ENCODE results near the gene NBEA. TPM values are rescaled to one million over a fixed set of nuclear protein-coding genes. Genes with fewer than 3 reads are reported as not detected.

NBEA gene
- total RNA-seq, 1 experiment from 2014 or later = 0.54 TPM

DNA sequence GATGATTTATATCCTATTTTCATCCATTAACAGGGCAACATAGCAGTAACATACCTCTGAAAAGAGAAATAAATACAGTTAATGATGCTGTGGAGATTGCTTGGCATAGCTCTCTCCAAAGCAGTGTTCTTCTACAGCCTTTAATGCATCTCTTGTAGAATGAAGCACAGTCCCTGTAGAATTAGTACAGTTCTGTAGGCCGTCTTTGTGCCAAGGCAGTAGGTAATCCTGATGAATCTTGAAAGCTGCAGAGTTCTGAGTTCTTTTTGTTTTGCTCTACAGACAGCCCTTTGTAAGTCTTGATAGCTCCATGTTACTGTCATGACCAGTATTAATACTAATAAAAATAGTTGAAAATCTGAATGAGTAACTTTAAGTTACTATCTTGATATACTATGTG lies 350.3 kb downstream of the NBEA start:
- no peak for DNase-seq
- intact Hi-C loops (cut with micrococcal nuclease; ENCODE audit: unreplicated experiment) = no loop called here
- Histone ChIP-seq H3K36me3 (ENCODE audit: control insufficient read depth, insufficient read depth, low read length) (no peaks in the 10 kb centered on the region), H3K4me3 (ENCODE audit: low read depth, low read length) (no peak overlapping the region), H3K4me1 (no peaks in the 10 kb centered on the region), H3K27me3 (replicated peaks; ENCODE audit: control insufficient read depth, insufficient read depth, low read length) (no peaks in the 10 kb centered on the region), H3K9me3 (no peaks in the 10 kb centered on the region)
- BruUV-seq (replicated peaks) = no TSS peak
- Mint-ChIP-seq H3K9me3 (ENCODE audit: unreplicated experiment) (no peaks in the 10 kb centered on the region), H3K27me3 (ENCODE audit: insufficient read depth, unreplicated experiment) (no peaks in the 10 kb centered on the region), H3K4me1 (ENCODE audit: low read depth, unreplicated experiment) (no peaks in the 10 kb centered on the region), H3K36me3 (ENCODE audit: insufficient read depth, unreplicated experiment) (no peaks in the 10 kb centered on the region), H3K27ac (ENCODE audit: unreplicated experiment) (no peak overlapping the region), H3K4me3 (ENCODE audit: unreplicated experiment) (no peak overlapping the region)
- ChIA-PET POLR2A (no interaction called here), CTCF (no interaction called here)
- TF ChIP-seq, protein P1, sequence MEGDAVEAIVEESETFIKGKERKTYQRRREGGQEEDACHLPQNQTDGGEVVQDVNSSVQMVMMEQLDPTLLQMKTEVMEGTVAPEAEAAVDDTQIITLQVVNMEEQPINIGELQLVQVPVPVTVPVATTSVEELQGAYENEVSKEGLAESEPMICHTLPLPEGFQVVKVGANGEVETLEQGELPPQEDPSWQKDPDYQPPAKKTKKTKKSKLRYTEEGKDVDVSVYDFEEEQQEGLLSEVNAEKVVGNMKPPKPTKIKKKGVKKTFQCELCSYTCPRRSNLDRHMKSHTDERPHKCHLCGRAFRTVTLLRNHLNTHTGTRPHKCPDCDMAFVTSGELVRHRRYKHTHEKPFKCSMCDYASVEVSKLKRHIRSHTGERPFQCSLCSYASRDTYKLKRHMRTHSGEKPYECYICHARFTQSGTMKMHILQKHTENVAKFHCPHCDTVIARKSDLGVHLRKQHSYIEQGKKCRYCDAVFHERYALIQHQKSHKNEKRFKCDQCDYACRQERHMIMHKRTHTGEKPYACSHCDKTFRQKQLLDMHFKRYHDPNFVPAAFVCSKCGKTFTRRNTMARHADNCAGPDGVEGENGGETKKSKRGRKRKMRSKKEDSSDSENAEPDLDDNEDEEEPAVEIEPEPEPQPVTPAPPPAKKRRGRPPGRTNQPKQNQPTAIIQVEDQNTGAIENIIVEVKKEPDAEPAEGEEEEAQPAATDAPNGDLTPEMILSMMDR (IDR thresholded peaks at IDR 0.05; ENCODE audit: insufficient read depth in 1 of 2, low read depth in 1 of 2, low read length in 1 of 2, severe bottlenecking in 1 of 2, unreplicated experiment in 1 of 2) = no peak

DNA sequence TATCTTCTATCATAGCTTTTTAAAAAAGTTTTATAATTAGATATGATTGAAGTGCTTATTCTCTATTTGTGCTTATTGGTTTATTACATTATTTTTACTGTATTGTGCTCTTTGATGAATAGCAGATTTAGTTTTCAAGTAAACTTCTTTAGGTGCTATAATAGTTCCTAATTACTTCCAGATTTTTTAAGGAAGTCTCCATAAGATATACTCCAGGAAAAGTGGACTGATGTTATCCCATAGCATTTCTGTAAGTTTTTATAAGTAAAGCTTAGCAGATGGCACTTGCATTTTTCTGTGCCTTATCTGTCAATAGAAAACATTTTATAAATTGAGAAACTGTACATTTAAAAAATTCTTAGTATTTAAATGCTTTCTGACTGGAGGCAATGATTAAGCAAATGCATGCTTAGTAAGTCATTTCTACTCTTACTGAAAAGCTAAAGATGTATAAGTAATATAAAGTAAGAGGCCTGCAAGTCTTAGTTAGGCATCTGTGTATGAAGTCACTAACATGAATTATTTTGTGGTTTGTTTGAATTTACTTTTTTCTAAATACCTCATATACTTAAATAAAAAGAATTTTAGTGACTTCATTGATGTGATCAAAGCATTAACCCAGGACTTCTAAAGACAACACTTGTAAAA lies 351.6 kb downstream of the NBEA start:
- POLR2A ChIA-PET = no interaction called here
- Mint-ChIP-seq H3K27me3 (ENCODE audit: insufficient read depth, unreplicated experiment) (no peaks in the 10 kb centered on the region), H3K36me3 (ENCODE audit: insufficient read depth, unreplicated experiment) (no peaks in the 10 kb centered on the region), H3K27ac (ENCODE audit: unreplicated experiment) (no peak overlapping the region), H3K4me3 (ENCODE audit: unreplicated experiment) (no peak overlapping the region), H3K9me3 (ENCODE audit: unreplicated experiment) (no peaks in the 10 kb centered on the region), H3K4me1 (ENCODE audit: low read depth, unreplicated experiment) (no peaks in the 10 kb centered on the region)
- H3K27me3 ChIP-seq (replicated peaks; ENCODE audit: control insufficient read depth, insufficient read depth, low read length) = no peaks in the 10 kb centered on the region
- H3K4me1 ChIP-seq = no peaks in the 10 kb centered on the region
- no peaks in the 10 kb centered on the region for H3K9me3 ChIP-seq
- H3K4me3 ChIP-seq (ENCODE audit: low read depth, low read length) = no peak overlapping the region
- TF ChIP-seq, protein P1 (IDR thresholded peaks at IDR 0.05; ENCODE audit: insufficient read depth in 1 of 2, low read depth in 1 of 2, low read length in 1 of 2, severe bottlenecking in 1 of 2, unreplicated experiment in 1 of 2) = no peak
- intact Hi-C loops (cut with micrococcal nuclease; ENCODE audit: unreplicated experiment) = no loop called here
- no TSS peak for BruUV-seq (replicated peaks)
- DNase-seq = no peak
- CTCF ChIA-PET = no interaction called here
- no peaks in the 10 kb centered on the region for H3K36me3 ChIP-seq (ENCODE audit: control insufficient read depth, insufficient read depth, low read length)

DNA sequence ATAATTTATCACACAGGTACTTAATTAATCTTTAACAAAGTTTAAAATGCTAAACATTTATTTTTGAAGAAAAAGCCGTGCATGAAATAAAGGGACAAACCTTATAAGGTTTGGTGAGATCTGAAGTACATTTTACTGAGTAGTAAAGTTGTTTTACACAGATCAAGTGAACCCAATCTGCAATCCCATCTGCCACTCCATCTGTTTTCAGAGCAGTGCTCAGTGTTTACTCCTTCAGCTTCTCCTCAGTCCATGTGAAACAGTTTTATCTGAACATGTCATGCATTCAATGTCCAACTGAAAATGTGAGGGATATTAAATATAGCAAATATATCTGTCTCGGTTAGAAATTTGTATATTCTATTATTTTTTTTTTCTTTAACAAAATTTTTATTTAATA lies 367.6 kb downstream of the NBEA start:
- ChIA-PET POLR2A (no interaction called here), CTCF (no interaction called here)
- H3K36me3 Mint-ChIP-seq (ENCODE audit: insufficient read depth, unreplicated experiment) = no peaks in the 10 kb centered on the region
- H3K9me3 Mint-ChIP-seq (ENCODE audit: unreplicated experiment) = no peaks in the 10 kb centered on the region
- peaks cover 3% of the 10 kb centered on the region for H3K27me3 Mint-ChIP-seq (ENCODE audit: insufficient read depth, unreplicated experiment)
- H3K27ac Mint-ChIP-seq (ENCODE audit: unreplicated experiment) = no peak overlapping the region
- no peaks in the 10 kb centered on the region for H3K36me3 ChIP-seq (ENCODE audit: control insufficient read depth, insufficient read depth, low read length)
- no peaks in the 10 kb centered on the region for H3K4me1 Mint-ChIP-seq (ENCODE audit: low read depth, unreplicated experiment)
- H3K27me3 ChIP-seq (replicated peaks; ENCODE audit: control insufficient read depth, insufficient read depth, low read length) = no peaks in the 10 kb centered on the region
- BruUV-seq (replicated peaks) = no TSS peak
- no peaks in the 10 kb centered on the region for H3K9me3 ChIP-seq
- no peak overlapping the region for H3K4me3 Mint-ChIP-seq (ENCODE audit: unreplicated experiment)
- H3K4me1 ChIP-seq = no peaks in the 10 kb centered on the region
- no peak overlapping the region for H3K4me3 ChIP-seq (ENCODE audit: low read depth, low read length)
- TF ChIP-seq, protein P1 (IDR thresholded peaks at IDR 0.05; ENCODE audit: insufficient read depth in 1 of 2, low read depth in 1 of 2, low read length in 1 of 2, severe bottlenecking in 1 of 2, unreplicated experiment in 1 of 2) = no peak
- intact Hi-C loops (cut with micrococcal nuclease; ENCODE audit: unreplicated experiment) = no loop called here
- no peak for DNase-seq
